DMS114 treated with DMSO at 0.1 percent for 48 hours (cell line): Measurements from ENCODE around the gene PROK1.

Experiments
- DNase-seq: peaks from one replicate; lab custom pipeline; 2025; ENCODE audit not compliant: unreplicated experiment; lab: John Stamatoyannopoulos, UW

Gene PROK1

DNA sequence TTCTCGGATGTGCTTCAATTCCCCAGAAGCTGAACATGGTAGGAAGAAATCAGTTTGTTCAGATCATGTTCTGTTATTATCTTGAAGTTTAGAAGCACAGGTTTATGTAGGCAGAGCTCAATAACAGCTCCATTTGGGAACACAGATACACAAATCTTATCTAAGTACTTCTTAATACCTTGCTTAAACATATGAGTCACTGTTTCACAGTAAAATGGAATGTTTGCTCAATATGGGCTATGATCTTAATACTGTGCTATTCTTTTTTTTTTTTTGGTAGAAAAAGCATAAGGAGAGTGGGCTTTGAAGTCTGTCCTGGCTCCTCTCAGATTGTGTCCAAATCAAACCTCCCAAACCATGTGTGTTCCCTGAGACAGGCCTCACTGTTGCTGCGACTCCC is 13.4 kb downstream of the PROK1 start:
- DNase-seq = no peak

DNA sequence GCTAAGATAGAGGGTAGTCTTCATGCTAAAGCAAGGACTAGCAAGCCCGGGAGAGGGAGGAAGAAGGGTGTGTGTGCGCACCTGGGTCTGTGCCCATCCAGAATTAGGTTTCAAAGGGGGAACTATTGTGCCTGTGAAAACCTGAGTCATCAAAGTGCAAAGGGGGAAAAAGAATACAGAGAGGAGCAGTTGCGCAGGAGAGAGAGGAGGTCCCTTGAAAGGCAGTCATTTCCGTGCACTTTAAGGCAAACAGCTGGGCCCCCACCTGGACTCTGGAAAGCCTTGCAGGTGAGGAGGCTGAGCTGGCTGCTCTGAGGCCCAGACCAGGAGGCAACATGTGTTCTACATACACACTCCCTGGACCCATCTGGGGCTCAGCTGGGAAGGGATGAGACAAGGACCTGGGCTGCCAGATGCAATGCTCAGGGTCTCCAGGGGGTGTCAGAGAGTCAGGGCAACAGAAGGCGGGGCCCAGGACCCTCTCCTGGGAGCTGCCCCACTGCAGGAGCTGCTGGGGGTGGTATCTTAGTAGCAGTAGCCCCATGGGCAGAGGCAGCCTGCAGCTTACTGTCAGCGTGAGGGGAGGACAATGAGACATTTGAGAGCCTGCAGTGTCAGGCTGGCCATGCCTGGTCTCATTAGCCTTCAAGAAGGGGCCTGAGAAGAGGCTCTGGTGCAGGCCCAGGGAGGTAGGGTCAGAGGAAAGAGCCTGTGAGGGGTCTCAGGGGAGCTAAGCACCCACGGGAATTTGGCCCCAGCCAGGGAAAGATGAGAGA is 14.3 kb downstream of the PROK1 start:
- DNase-seq = no peak

DNA sequence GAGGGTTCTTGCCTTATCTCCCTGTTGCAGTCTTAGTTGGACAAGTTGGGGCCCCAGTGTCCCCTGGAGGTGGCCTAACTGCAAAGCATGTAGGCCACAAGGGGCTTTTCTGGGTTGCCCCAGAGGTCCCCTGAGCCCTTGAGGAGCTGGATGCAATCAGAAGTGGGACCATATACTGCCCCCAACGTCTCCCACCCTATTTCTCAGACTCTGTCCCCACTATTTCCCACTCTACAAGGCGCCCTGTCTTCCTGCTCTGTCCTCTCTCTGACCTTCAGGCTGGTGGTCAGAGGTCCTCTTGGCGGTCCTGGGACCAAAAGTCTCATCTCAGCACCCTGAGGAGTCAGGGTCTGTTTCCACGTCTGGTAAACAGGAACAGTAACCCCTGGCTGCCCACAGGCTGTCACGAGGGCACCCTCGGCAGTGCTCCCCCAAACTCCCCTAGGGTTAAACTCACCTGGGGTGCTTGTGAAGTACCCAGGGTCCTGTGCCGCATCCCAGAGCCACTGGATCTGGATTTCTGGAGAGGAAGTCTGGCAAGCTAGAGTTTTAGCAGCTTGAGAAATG is 14.9 kb downstream of the PROK1 start:
- DNase-seq = no peak

DNA sequence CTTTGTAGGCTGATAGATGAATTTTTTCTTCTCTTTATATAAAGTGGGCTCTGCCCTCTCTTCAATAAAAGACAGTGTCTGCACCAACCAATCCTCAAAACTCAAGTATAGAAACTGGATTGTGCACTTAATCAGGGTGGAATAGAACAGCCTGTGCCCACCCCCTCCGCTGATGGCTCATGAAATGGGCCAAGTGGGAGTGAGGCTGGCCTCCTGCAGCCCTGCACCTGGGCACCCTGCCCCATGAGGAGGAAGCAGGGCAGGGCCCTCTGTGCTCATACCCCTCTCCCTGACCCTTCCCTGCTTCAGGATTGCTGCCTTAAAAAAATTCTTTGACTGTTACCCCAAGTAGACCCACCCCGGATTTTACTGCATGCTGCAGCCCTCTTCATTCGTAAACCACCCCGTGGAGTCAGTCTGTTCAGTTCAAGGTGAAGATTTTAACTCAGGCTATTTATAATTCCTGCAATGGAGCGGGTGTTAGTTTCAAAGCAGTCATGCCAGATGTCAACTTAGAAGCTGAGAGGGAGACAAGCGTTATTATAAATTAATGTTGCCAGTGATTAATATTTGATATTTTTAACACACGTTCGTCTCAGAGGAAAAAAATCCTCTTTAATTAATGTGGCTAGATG is 15.8 kb downstream of the PROK1 start:
- no peak for DNase-seq

DNA sequence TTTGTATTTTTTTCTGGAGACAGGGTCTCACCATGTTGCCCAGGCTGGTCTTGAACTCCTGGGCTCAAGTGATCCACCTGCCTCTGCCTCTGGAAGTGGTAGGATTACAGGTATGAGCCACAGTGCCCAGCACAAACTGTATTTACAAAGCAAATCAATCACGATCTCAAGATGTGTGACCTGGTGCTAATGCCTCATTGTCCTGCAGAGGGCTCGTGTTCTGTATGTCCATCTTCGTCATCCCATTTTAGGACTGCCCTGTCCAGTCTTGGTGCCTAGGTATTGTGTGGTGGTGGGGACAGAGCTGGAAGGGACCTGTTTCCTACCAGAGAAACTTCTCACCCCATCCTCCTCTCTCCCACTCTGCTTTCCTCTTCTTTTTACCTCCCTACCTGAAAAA is 20.2 kb downstream of the PROK1 start:
- no peak for DNase-seq

DNA sequence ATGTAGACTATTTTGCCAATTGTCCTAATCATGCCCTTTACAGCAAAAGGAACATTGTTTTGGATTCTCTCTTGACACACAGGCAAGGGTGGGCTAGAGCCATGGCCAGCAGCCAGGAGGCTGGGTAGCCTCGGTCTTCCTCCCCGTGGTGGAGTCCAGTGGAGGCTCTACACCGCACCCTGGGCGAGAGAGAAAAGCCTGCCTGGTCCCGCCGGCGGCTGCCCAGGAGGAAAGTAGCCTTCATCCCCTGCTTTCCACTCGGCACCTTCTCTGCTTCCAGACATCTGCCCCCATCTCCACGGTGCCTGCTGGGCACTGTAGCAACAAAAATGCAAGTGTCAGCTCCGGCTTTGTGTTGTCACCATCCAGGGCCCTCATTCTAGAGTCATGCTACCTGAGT is 21.6 kb downstream of the PROK1 start:
- DNase-seq = no peak

DNA sequence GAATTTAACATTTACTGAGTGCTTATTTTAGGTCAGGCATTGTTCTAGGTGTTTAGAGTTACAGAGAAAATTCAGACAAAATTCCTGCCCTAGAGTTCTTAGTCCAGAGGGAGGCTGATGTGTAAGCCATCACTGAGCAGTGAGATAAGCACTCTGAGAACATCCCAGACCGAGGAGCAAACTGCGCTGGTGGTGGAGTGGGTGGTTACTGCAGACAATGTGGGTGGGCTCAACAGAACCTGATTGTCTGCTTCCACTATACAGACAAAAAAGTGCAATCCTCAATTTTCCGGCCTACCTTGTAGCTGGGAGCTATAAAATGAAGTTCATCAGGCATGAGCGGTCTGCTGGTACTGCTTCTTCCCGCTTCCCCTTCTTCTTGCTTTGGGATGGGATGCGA is 23.5 kb downstream of the PROK1 start:
- DNase-seq = no peak

DNA sequence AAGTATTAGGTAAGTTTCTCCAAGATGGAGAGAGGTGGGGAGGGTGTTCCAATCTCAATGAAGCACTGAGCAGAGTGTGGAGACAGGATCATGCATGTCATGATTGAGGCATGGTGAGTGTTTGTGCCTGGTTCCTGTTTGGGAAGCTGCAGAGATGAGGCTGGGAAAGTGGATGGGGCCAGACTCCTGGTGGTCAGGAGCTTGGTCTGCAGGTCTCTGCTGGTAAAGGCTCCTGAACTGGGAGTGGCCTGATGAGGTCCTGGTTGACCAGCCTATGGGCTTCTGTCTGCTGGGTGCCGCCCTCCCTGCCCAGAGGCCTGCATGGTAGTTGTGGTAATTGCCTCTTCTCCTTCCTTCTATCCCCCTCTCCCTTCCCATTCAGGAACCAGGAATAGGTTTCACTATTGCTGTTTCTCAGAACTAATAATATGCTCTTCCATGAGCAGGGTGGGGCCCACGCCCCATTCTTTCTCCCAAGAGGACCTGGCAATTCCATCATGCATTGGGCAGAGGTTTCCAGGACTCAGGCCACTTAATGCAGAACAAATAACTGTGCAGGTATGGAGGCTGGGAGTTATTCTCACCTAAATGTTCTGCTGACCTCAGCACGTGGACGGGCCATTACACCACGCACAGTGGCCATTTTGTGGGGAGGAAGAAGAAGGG is 24.5 kb downstream of the PROK1 start:
- DNase-seq = no peak

DNA sequence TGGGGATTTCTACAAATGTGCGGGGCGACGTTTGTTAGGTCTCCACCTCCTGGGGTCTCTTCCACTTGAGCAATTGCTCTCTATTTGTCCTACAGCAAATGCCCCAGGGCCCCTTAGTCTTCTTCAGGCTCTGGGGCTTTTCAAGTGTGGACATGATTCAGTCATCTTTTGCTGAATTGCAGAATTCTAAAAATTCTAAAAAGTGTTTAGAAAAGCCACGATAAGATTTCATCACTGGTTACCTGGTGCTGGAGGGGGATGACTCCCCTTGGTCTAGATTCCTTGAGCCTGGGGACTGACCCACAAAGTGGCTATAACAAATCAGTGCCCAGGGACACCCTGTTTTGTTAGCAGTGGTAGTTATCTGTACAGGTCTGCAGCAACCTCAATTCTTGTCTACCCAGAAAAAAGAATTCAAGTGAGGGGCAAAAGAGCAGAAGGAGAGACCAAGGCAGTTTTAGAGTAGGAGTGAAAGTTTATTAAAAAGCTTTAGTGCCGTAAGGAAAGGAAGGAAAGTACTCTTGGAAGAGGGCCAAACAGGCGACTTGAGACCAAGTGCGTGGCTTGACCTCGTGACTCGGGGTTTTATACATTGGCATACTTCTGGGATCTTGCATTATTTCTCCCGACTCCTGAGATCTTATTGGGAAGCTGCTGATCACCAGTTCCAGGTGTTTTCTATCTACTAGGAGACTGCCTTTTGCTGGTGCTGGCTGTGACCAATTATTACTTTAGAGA is 25.2 kb downstream of the PROK1 start:
- DNase-seq = no peak

DNA sequence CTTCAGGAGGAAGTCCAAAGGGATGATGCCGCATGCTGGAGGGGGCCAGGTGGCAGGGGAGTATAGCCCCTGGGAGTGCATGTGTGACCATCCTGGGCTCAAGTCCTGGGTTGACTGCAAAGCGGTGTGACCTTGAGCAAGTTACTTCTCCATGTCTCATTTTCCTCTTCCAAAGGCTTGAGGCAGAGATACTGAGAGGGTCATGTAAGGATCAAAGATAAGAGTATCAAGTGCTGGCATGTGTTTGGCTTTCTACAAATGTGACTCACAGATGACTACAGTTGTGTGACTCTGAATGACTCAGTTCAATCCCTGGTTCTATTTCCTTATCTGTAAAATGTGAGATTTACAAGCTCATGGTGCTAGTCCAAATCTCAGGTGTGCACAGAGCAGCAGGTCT is 26.1 kb downstream of the PROK1 start:
- no peak for DNase-seq

DNA sequence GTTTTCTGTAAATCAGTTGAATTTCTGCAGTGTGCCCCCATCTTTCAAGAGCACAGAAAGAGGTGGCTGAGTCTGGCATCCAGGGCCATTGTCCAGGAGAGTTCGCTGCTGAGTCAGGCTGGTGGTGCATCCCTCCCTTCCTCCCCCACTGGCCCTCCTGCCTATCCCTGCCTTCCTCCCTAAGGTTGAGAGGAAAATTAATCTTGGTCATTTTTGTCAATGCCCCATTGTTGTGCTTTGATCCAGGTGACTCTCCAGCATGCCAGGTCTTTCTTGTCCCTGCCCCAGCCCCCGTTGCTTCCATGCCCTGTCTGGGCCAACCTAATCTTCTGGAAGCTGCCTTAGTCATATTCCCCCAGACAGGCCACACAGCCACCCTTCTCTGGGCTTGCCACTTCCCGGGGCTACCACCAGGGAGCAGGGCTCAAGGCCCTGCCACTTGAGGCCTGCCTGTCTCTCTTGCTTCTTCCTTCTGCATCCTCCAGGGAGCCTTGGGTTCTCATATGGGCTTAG is 26.6 kb downstream of the PROK1 start:
- DNase-seq = no peak

DNA sequence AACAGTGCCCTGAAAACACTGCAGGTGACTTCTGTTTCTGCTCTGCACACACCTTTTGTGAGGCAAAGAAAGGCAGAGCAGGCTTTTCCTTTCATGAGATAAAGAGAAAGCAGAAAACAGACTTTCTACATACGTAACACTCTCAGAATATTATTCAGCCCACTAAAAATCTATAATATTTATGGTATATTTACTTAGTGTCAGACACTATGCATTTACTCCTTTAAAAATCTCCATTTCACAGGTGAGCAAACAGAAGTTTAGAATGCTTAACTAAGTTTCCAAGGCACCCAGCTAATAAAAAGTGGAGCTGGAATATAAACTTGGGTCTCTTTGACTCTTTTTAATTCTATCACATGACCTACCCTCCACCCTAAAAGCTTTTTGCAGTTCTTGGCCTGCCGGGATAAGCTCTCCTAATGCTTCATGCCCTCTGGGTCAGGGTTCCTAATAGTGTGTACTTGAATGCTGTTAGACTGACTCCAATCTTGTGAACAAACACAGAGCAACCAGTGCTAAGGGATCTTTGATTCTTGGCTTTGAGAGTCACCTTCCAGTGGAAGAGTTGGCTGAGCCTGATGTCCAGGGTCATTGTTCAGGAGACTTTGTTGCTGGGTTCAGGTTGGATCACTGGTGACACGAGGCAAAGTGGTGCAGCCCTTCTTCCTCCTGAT is 27.2 kb downstream of the PROK1 start:
- DNase-seq = no peak

DNA sequence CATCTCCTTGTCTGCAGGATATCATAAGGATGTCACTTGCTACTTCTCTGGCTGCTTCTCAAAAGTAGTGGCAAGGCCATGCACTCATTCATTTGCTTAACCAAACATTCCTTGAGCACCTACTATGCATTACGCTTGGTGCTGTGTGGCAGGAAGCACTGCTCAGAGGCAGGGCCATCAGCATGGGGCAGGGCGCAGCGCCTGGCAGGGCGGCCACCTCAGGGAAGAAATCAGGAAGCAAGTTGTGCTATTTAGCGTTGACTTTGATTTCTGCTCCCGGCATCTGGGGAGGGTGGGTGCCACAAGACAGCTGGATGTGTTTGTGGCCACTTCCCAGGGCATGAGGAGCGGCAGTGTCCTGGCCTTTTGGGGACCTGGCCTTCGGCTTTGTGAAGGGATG is 27.9 kb downstream of the PROK1 start:
- no peak for DNase-seq

DNA sequence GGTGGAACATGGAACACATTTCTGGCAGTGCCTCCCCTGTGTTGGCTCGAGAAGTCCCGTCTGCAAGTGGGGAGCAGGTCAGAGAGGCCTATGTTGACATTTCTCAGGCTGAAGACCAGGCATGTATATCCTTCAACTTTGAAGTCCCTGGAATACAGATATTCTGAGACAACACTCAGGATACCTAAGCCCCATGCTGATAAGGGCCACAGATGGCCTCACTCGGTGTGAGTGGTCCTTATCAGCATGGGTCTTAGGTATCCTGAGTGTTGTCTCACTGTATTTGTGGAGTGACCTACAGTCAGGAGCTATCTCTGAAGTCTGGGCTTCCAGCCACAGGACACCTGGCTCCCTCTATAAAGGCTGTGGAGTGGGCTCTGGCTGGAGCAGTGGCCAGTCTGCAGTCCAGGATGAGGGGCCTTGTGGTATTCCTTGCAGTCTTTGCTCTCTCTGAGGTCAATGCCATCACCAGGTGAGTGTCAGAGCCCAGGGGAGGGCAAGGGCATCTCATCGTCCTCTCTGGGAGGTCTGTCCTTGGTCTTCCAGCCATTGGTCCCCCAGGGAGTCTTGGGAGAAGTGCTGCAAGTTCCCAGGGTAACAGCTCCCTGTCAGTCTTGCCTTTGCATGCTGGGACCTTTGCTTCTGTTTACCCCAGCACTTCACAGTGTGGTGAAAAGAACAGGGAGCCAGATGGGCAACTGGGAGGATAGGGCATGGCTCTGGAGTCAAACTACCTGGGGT is 29.6 kb downstream of the PROK1 start:
- no peak for DNase-seq

DNA sequence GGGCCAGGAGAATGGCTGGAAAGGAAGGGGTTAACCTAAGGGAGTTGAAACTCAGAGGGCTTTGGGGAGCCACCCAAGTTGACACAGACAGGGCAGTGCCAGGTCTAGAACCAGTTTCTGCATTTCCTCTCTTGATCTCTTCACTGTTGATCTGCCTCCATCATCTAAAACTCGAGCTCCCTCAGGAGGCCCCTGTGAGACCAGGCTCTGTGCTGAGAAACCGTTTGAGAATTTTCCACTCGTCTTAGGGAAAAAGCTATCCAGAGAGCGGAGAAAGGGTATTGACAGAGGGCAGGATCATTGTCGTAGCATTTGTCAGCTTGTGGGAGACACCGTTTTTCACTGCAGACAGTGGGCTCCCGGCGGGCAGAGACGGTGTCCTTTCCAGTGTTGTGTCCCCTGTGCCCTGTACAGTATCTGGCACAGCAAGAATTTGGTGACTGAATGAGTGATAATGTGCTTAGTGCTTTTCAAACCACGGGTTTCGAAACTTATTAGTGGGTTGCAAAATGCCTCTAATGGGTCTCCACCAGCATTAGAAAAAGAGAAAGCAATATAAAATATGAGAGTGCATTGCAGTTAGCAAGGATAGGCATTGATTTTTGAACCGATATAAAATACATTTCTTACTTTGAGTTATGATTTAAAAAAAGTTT is 31.1 kb downstream of the PROK1 start:
- no peak for DNase-seq

DNA sequence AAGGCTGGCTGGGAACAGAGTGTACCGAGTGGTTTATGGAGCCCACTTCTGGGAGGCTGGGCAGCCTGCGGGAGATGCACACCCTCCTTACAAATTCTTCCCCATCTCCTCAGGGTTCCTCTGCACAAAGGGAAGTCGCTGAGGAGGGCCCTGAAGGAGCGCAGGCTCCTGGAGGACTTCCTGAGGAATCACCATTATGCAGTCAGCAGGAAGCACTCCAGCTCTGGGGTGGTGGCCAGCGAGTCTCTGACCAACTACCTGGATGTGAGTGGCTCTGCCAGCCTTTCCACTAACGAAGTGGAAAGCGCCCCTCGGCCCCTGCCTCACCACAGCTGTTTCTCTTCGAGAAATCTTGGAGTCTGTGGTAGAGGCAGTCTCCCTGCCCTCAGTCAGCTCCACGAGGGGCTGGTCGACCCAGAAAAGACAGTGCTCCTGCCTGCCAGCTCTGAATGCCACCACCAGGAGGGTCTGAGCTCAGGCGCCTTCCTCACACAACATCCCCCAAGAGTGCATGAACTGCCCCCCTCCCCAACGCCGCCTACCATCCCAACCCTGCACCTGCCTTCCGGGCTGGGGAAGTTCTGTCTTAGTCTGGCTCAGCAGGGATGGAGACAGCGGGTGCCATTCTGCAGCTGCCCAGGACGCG is 31.8 kb downstream of the PROK1 start:
- DNase-seq = no peak

DNA sequence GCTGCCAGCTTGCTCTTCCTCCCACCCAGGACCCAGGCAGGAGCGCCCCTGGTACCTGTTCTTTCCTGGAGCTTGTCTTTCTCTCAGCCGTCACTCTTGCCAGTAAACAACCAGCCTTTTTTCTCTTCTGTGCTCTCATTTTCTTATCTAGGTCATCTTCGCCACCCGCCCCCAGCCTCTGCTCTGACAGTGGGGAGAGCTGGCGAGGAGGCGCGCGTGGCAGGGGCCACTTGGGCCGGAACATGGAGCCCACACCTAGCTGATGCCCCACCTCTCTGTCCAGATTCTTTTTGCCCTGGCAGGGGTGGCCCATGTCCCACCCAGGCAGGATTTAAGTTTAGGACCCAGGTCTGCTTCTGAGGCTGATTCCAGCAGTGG is 32.3 kb downstream of the PROK1 start:
- no peak for DNase-seq

DNA sequence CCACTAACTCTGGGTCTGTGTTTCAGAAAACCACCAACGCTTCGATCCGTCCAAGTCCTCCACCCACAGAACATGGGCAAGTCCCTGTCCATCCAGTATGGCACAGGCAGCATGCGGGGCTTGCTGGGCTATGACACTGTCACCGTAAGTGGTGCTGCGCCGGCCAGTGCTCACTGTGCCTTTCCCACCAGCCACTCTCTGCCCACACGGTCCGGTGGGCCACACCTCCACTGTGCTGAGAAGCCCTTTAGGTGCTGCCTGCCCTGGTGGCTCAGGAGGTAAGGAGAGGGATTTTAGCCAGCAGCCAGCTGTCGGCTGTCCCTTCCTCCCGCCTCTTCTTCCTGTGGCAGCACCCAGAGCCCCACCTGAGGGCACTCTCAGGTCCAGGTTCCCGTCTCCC is 33.9 kb downstream of the PROK1 start:
- no peak for DNase-seq

DNA sequence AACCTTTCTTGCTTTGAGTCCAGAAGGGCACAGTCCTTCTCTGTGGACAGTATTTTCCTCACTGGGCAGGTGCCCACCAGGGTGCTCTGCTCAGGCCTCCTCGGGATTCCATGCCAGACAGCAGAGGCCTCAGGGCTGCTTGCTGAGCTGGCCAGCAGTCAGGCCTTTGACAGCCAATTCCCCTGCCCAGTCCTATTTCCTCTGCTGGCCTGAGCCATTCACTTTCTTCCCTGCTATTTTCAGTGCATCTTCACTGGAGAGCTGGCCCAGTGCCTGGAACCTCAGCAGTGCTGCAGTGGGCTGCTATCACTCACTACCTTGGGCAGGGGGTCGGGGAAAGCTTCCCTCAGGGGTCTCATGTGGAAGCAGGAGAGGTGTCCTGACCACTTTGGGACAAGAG is 34.8 kb downstream of the PROK1 start:
- DNase-seq = no peak
